Measurements from ENCODE around the gene NUP35. TPM values are rescaled to one million over a fixed set of nuclear protein-coding genes. Genes with fewer than 3 reads are reported as not detected.

The NUP35 gene
- total and polyA plus RNA-seq, 2 of the 8 experiments (the other 6 are each of a cell fraction or from before 2014, with no cell fraction given) = 30.7 to 48.7 TPM

DNA sequence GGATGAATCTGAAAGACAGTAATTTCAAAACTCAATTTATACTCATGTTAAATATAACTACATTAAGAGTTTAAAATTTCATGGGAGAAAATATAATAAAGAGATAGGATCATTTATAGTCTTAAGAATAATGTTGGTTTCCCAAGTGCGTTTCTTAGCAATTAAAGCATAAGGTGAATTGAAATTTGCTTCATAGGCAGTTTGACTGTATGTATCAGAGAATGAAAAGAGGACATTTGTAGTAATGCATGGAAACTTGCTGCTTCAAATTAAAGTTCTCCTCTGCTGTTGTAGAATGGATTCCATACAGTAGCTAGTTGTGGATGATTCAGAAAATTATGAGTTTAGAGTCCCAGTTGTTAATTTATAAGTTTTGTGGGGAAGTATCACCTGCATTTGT lies 68.1 kb downstream of the NUP35 start:
- ChIA-PET POLR2A (ENCODE audit: partially characterized antibody) (no interaction called here), CTCF (ENCODE audit: partially characterized antibody) (no interaction called here)
- FAIRE-seq (no peak), DNase-seq (ENCODE audit: low read depth in 1 of 2, low spot score in 2 of 2) (no peak)
- H3K27ac ChIP-seq (ENCODE audit: low read depth, low read length) = no peak overlapping the region
- no peaks in the 10 kb centered on the region for H3K79me1 ChIP-seq (ENCODE audit: low read depth, low read length)
- no peak overlapping the region for H3K4ac ChIP-seq (replicated peaks; ENCODE audit: insufficient read length, low read depth, low read length)
- H2BK5ac ChIP-seq (ENCODE audit: low read depth, low read length) = no peak overlapping the region
- no peak overlapping the region for H4K91ac ChIP-seq (replicated peaks; ENCODE audit: insufficient read length, low read length)
- no peaks in the 10 kb centered on the region for H3K9me3 ChIP-seq (ENCODE audit: insufficient read depth in 2 of 2, low read depth in 1 of 2, low read length in 1 of 2)
- peaks cover 0 to 15% (median 10%) of the 10 kb centered on the region in 4 experiments; a peak in 3 of 8 replicates for H3K36me3 ChIP-seq (ENCODE audit: control insufficient read depth in 2 of 4, insufficient read depth in 4 of 4, low read length in 3 of 4)
- H3K23me2 ChIP-seq (ENCODE audit: low read depth, low read length) = no peaks in the 10 kb centered on the region
- H3K4me1 ChIP-seq (replicated peaks in 1 of 4; ENCODE audit: control insufficient read depth in 3 of 4, insufficient read depth in 4 of 4, low read length in 3 of 4) = no peaks in the 10 kb centered on the region
- no peak overlapping the region for H4K8ac ChIP-seq (ENCODE audit: extremely low read depth, insufficient read depth, low read length)
- H3K18ac ChIP-seq (ENCODE audit: extremely low read depth, low read length) = no peak overlapping the region
- no peak overlapping the region for H3K4me2 ChIP-seq (ENCODE audit: insufficient read depth in 1 of 2, low read depth in 2 of 2, low read length in 2 of 2)
- no peak overlapping the region for H3K9ac ChIP-seq (replicated peaks in 1 of 4; ENCODE audit: extremely low read depth in 1 of 4, low read depth in 3 of 4, low read length in 3 of 4)
- no peak overlapping the region for H3K14ac ChIP-seq (ENCODE audit: insufficient read length)
- H3K79me2 ChIP-seq (ENCODE audit: control insufficient read depth in 1 of 2, insufficient read depth in 2 of 2, low read length in 2 of 2) = no peaks in the 10 kb centered on the region
- H3K23ac ChIP-seq (ENCODE audit: insufficient read length) = no peak overlapping the region
- no peak overlapping the region for H2BK20ac ChIP-seq (ENCODE audit: low read length)
- whole genome bisulfite sequencing, 2 experiments (ENCODE audit: extremely low coverage in 1 of 2, insufficient coverage in 1 of 2, insufficient read length in 1 of 2, insufficient replicate concordance in 2 of 2, low coverage in 1 of 2, low lambda C conversion rate in 2 of 2, missing lambda C conversion rate in 1 of 2) = 90% methylated on average over 1 of the region's 1 CpG; no CpG with 5 or more reads in 1 of the 2 experiments
- no peak overlapping the region for H2BK120ac ChIP-seq (replicated peaks; ENCODE audit: low read depth, low read length)
- H4K5ac ChIP-seq (ENCODE audit: insufficient read length, low read depth, low read length) = no peak overlapping the region
- no peak overlapping the region for H3K4me3 ChIP-seq (ENCODE audit: extremely low read depth in 1 of 4, insufficient read depth in 2 of 4, low read depth in 3 of 4, low read length in 4 of 4)
- no peak overlapping the region for H2AFZ ChIP-seq (ENCODE audit: low read length)
- no peaks in the 10 kb centered on the region for H3K27me3 ChIP-seq (replicated peaks in 1 of 4; ENCODE audit: control insufficient read depth in 3 of 4, extremely low read depth in 1 of 4, insufficient read depth in 3 of 4, low read length in 3 of 4)
- H2BK12ac ChIP-seq (ENCODE audit: low read depth, low read length) = no peak overlapping the region
- no peak overlapping the region for H2BK15ac ChIP-seq (ENCODE audit: low read length)
- TF ChIP-seq BCL11A (IDR thresholded peaks at IDR 0.05; ENCODE audit: low read depth in 2 of 2, low read length in 2 of 2) = no peak
- TF ChIP-seq CBX8 (IDR thresholded peaks at IDR 0.05; ENCODE audit: borderline replicate concordance, low read depth, low read length) = no peak
- no peak for TF ChIP-seq RXRA (IDR thresholded peaks at IDR 0.05; ENCODE audit: insufficient read depth, low read depth, low read length)
- TF ChIP-seq GABPA (IDR thresholded peaks at IDR 0.05; ENCODE audit: borderline replicate concordance, insufficient read depth, low read length) = no peak
- no peak for TF ChIP-seq POLR2A (IDR thresholded peaks at IDR 0.05; ENCODE audit: control extremely low read depth in 1 of 2, low read depth in 2 of 2, low read length in 2 of 2)
- no peak for TF ChIP-seq POU5F1 (IDR thresholded peaks at IDR 0.05; ENCODE audit: low read depth, low read length)
- no peak for TF ChIP-seq HDAC6 (IDR thresholded peaks at IDR 0.05; ENCODE audit: low read depth, low read length)
- no peak for TF ChIP-seq EP300 (IDR thresholded peaks at IDR 0.05; ENCODE audit: borderline replicate concordance in 1 of 2, low read depth in 2 of 2, low read length in 2 of 2)
- no peak overlapping the region for H3K56ac ChIP-seq (replicated peaks; ENCODE audit: insufficient read length, low read depth, low read length)
- H4K20me1 ChIP-seq (replicated peaks in 1 of 2; ENCODE audit: control insufficient read depth in 1 of 2, insufficient read depth in 2 of 2, low read length in 2 of 2) = no peaks in the 10 kb centered on the region
- H2AK5ac ChIP-seq (ENCODE audit: low read depth, low read length) = no peak overlapping the region

Measured in H1 (cell line).